Parathyroid adenoma (tissue), 2 donors: Measurements from ENCODE around the gene SMCHD1.

Experiments used
- H2AFZ ChIP-seq: fragments of 300-600 bp; sonication (generic); one replicate; pipeline ENCODE4 v1.7.0; 2017; ENCODE audit warnings: antibody characterized with exemption, mild to moderate bottlenecking
- H3K27ac ChIP-seq: fragments of 300-600 bp; sonication (generic); one replicate; pipeline ENCODE4 v1.7.0; 2017
- H3K27me3 ChIP-seq: fragments of 300-600 bp; sonication (generic); one replicate; pipeline ENCODE4 v1.7.0; 2017; ENCODE audit warnings: low read length; ENCODE audit not compliant: control insufficient read depth, insufficient read depth
- H3K36me3 ChIP-seq: fragments of 300-600 bp; sonication (generic); one replicate; pipeline ENCODE4 v1.7.0; 2017; ENCODE audit warnings: low read length; ENCODE audit not compliant: control insufficient read depth, insufficient read depth
- H3K4me1 ChIP-seq: fragments of 300-600 bp; sonication (generic); one replicate; pipeline ENCODE4 v1.7.0; 2017; ENCODE audit warnings: control low read depth
- H3K4me2 ChIP-seq: fragments of 300-600 bp; sonication (generic); one replicate; pipeline ENCODE4 v1.7.0; 2017; ENCODE audit warnings: low read length
- H3K4me3 ChIP-seq: fragments of 300-600 bp; sonication (generic); one replicate; pipeline ENCODE4 v1.7.0; 2017; ENCODE audit warnings: low read depth, low read length
- H3K79me2 ChIP-seq: fragments of 300-600 bp; sonication (generic); one replicate; pipeline ENCODE4 v1.7.0; 2017; ENCODE audit warnings: control low read depth
- H3K9ac ChIP-seq: fragments of 300-600 bp; sonication (generic); one replicate; pipeline ENCODE4 v1.7.0; 2017; ENCODE audit warnings: mild to moderate bottlenecking
- H3K9me3 ChIP-seq: fragments of 300-600 bp; sonication (generic); one replicate; pipeline ENCODE4 v1.7.0; 2017; ENCODE audit warnings: low read length; ENCODE audit not compliant: control insufficient read depth
- CTCF ChIP-seq: fragments of 300-600 bp; sonication (generic); IDR thresholded peaks from one replicate; pipeline ENCODE4 v1.7.0; 2017; ENCODE audit warnings: antibody characterized with exemption, mild to moderate bottlenecking
- donor health status: primary hyperparathyroidism.

SMCHD1 gene

GRCh38 chr18:2707551-2708168, 52.1 kb downstream of the SMCHD1 start:
- no peaks in the 10 kb centered on the region for H3K27me3 ChIP-seq
- H3K9me3 ChIP-seq: no peaks in the 10 kb centered on the region
- H3K4me3 ChIP-seq: no peak overlapping the region
- H3K4me2 ChIP-seq: no peak overlapping the region
- H3K79me2 ChIP-seq: peaks cover 10% of the 10 kb centered on the region
- H3K27ac ChIP-seq: no peak overlapping the region
- H3K36me3 ChIP-seq: no peaks in the 10 kb centered on the region
- no peak for TF ChIP-seq CTCF
- H2AFZ ChIP-seq: no peak overlapping the region
- H3K9ac ChIP-seq: no peak overlapping the region
- no peaks in the 10 kb centered on the region for H3K4me1 ChIP-seq

GRCh38 chr18:2709316-2709715, 53.8 kb downstream of the SMCHD1 start:
- no peak overlapping the region for H3K27ac ChIP-seq
- H3K4me2 ChIP-seq: no peak overlapping the region
- no peak overlapping the region for H3K4me3 ChIP-seq
- H3K27me3 ChIP-seq: no peaks in the 10 kb centered on the region
- H3K9me3 ChIP-seq: no peaks in the 10 kb centered on the region
- no peaks in the 10 kb centered on the region for H3K36me3 ChIP-seq
- TF ChIP-seq CTCF: no peak
- peaks cover 13% of the 10 kb centered on the region for H3K79me2 ChIP-seq
- no peak overlapping the region for H3K9ac ChIP-seq
- no peaks in the 10 kb centered on the region for H3K4me1 ChIP-seq
- no peak overlapping the region for H2AFZ ChIP-seq

- no peaks in the 10 kb centered on the region for H3K36me3 ChIP-seq
- H3K27me3 ChIP-seq: no peaks in the 10 kb centered on the region
- no peak overlapping the region for H3K9ac ChIP-seq
- peaks cover 21% of the 10 kb centered on the region for H3K79me2 ChIP-seq
- no peaks in the 10 kb centered on the region for H3K4me1 ChIP-seq
- H3K4me3 ChIP-seq: no peak overlapping the region
- TF ChIP-seq CTCF: no peak
- H3K9me3 ChIP-seq: no peaks in the 10 kb centered on the region
- H3K4me2 ChIP-seq: no peak overlapping the region
- no peak overlapping the region for H2AFZ ChIP-seq
- no peak overlapping the region for H3K27ac ChIP-seq
These were observed 58.6 kb downstream of the SMCHD1 start for GRCh38 chr18:2714140-2714539.

DNA sequence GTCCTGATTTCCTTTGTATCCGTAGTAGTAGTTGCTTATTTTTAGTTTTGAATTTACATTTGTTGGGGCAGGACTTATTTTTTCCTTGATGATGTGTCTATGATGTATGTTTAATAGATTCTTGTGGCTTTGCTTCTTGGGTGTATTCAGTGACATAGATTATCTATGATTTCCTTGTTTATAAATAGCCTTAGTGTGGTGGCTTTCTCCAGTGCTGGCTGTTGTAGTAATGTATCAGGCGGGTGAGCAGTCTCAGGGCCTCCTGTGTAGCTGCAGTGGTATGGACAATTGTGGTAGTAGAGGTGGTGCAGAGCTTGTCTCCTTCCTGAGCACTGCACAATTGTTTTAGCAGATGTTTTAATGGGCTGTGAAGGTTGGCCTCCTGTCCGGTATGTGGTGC, 60.5 kb downstream of the SMCHD1 start:
- Histone ChIP-seq H3K4me2 (no peak overlapping the region), H3K27me3 (no peaks in the 10 kb centered on the region), H3K27ac (no peak overlapping the region), H3K9me3 (no peaks in the 10 kb centered on the region), H3K4me3 (no peak overlapping the region), H3K79me2 (peaks cover 21% of the 10 kb centered on the region), H2AFZ (no peak overlapping the region), H3K9ac (no peak overlapping the region), H3K4me1 (no peaks in the 10 kb centered on the region), H3K36me3 (no peaks in the 10 kb centered on the region)
- no peak for TF ChIP-seq CTCF
